GM18520 (cell line): ENCODE measurements around the gene ZHX3.

Source experiments
- ATAC-seq: cut with Tn5 transposase; IDR thresholded peaks from one replicate; pipeline ENCODE4 v1.9.1; 2021; ENCODE audit not compliant: unreplicated experiment

The ZHX3 gene

DNA sequence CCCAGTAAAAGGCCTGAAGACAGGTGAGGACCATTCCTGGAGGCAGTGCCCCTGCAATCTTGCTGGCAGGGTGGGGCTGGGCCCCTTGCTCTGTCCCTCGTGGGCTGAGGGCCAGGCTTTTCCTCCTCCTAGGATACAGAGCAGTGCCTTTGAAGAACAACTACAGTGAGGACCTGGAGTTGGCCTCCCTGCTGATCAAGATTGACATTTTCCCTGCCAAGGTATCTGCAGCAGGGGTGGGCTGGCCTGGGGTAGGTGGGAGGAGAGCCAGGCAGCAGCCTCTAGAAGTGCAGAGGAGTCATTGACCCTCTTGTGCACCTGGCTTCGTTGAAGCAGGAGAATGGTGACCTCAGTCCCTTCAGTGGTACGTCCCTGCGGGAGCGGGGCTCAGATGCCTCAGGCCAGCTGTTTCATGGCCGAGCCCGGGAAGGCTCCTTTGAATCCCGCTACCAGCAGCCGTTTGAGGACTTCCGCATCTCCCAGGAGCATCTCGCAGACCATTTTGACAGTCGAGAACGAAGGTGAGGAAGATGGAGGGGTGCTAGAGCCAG lies 143.7 kb downstream of the ZHX3 start:
- no peak for ATAC-seq

GRCh38 chr20:41173161-41173721 lies 144.3 kb downstream of the ZHX3 start:
- no peak for ATAC-seq

- no peak for ATAC-seq
Observed at GRCh38 chr20:41172296-41173140, 145.0 kb downstream of the ZHX3 start.

DNA sequence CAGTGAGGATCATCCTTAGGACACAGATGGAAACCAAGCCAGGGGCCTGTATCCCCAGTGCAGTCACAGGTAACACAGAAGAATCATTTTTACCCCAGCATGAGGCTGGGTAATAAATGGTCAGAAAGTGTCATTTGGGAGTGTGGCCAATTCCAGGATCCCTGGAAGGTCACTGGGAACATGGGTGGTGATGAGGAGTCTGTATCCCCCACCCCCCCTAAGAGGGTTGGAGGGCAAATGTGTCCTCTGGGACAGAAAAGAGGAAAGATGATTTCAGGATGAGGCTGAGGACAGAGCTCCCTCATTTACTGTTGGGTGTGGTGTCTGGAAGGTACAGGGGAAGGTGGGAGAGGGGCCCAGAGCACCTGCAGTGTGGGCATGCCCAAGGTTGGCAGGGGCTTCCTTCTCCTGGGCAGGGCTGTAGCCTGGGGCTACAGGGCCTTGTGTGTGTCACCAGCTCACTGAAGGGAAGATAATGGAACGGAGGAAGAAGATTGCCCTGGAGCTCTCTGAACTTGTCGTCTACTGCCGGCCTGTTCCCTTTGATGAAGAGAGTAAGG lies 145.7 kb downstream of the ZHX3 start:
- ATAC-seq, result no peak

DNA sequence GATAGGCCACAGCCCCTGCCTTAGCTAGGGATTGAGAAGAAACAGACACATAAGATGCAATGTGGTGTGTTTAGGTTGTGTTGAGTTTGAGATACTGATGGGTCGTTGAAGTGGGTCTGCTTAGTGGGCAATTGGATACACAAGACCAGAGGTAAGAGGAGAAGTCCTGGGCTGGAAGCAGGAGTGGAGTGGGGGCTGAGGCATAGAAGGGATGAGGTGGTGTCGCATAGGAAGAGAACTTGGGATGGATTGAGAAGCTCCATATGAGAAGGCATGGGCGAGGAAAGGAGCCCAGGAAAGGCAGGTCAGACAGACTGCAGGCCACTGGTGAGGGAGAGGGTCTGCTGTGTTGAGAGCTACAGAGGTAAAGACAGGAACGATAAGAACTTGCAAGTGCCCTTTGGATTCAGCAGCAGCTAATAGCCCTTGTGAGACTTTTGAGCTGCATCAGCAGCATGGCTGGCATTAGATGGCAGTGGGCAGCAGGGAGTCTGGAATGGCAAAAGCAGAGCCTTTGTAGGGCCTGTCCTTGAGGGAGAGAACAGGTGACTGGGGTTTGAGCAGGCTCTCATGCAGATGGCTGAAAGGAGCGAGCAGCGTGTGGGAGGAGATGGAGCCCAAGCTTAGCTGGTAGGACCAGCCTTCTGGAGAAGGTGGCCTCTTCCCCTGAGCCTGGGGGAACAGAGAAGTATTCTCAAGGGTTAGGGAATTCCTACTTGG lies 147.0 kb downstream of the ZHX3 start:
- no peak for ATAC-seq

GRCh38 chr20:41169791-41170351 lies 147.7 kb downstream of the ZHX3 start:
- ATAC-seq, result no peak

DNA sequence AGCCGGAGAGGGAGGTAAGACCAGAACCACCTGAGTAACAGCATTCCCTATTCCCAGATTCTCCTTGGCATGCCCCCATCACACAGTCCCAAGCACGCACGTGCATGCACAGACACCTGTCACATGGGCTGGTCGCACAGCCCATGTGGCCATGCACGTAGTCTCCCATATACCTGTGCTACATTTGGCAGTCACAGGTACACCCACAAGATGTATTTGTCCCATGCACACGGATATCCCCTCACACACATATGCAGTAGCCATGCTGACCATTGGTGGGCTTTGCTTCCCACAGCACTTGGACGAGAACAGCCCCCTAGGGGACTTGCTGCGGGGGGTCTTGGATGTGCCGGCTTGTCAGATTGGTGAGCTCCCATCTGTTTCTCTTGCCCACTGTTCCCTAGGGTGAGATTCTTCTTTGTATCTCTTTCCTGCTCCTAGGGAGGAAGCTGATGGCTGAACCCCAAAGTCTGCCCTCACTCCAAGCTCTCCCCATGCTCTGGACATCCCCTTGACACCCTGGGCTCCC lies 148.3 kb downstream of the ZHX3 start:
- ATAC-seq, result no peak

- ATAC-seq, result no peak
Observed at GRCh38 chr20:41168281-41169161, 149.0 kb downstream of the ZHX3 start.

GRCh38 chr20:41167481-41168253 lies 149.9 kb downstream of the ZHX3 start:
- no peak for ATAC-seq

DNA sequence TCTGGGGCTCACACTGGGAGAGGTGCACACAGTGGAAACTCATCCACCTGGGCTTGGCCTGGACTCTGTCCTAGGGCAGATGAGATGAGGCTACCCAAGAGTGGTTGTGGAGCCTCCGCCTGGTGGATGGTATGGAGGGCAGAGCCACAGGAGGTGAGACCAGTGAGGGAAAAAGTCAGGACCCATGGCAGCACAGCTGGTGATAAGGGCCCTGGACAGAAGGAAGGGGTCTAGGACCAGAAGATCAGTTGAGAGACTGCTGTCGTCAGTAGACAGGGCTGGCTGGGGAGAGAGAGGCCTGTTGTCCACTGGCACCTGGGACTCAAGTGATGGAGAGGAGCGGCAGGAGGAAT lies 150.4 kb downstream of the ZHX3 start:
- no peak for ATAC-seq

DNA sequence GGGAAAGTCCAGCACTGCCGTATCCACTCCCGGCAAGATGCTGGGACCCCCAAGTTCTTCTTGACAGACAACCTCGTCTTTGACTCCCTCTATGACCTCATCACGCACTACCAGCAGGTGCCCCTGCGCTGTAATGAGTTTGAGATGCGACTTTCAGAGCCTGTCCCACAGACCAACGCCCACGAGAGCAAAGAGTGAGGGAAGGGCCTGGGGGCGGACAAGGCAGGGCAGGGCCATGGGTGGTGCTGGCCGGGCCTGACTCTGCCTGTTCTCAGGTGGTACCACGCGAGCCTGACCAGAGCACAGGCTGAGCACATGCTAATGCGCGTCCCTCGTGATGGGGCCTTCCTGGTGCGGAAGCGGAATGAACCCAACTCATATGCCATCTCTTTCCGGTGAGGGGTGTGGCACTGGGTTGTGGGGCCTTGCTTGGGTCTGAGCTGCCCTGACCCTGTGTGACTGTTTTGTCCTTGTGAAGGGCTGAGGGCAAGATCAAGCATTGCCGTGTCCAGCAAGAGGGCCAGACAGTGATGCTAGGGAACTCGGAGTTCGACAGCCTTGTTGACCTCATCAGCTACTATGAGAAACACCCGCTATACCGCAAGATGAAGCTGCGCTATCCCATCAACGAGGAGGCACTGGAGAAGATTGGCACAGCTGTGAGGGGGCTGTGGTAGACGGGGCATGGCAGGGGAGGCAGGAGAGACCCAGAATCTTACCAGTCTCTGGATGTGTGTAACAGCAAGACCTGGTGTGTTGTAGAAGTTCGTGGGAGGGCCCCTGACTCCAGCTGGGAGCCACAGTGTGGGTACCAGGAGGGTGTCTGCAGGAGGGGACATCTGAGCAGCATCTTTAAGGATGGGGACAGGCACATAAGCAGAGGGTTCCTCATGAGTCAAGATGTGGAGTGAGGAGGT lies 151.1 kb downstream of the ZHX3 start:
- ATAC-seq, result no peak

- no peak for ATAC-seq
Observed at GRCh38 chr20:41165001-41165882, 152.3 kb downstream of the ZHX3 start.

DNA sequence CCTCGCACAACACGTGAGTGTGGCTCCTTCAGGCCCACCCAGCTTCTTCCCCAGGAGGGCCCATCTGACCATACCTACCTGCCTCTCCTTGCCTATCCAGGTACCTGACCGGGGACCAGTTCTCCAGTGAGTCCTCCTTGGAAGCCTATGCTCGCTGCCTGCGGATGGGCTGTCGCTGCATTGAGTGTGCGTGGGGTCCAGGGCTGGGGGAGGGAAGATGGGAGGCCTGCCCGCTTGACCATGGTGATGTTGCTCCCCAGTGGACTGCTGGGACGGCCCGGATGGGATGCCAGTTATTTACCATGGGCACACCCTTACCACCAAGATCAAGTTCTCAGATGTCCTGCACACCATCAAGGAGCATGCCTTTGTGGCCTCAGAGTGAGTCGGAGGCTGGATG lies 153.7 kb downstream of the ZHX3 start:
- no peak for ATAC-seq

DNA sequence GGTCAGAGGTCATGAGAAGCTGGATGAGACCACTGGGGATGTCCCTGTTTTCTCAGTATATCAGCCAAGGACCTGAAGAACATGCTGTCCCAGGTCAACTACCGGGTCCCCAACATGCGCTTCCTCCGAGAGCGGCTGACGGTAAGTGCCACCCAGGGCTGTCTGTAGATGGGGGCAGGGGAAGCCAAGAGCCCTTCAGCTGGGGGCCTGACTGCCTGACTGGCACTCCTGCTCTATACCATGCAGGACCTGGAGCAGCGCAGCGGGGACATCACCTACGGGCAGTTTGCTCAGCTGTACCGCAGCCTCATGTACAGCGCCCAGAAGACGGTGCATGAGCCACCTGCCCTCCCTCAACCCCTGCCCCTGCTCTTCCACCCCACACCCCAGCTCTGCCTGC lies 155.1 kb downstream of the ZHX3 start:
- ATAC-seq, result no peak

GRCh38 chr20:41161886-41162285 lies 155.6 kb downstream of the ZHX3 start:
- ATAC-seq, result no peak

- no peak for ATAC-seq
Observed at GRCh38 chr20:41160686-41161085, 156.8 kb downstream of the ZHX3 start.

DNA sequence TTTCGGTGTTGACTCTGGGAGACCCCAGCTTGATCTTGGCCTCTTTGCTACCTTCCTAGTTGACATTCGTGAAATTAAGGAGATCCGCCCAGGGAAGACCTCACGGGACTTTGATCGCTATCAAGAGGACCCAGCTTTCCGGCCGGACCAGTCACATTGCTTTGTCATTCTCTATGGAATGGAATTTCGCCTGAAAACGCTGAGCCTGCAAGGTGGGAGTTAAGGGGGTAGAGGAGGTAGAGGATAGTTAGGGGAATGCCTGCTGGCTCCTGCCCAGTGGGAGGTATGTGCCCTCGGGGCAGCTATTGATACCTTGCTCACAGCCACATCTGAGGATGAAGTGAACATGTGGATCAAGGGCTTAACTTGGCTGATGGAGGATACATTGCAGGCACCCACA lies 158.0 kb downstream of the ZHX3 start:
- ATAC-seq, result no peak
